GM23338 (cell line): ENCODE results near the gene TENM4. TPM values are rescaled to one million over a fixed set of nuclear protein-coding genes. Genes with fewer than 3 reads are reported as not detected.

Experiments
- ATAC-seq: fragments of 200-7000 bp; cut with Tn5 transposase; 3 replicates; pipeline ENCODE4 v1.9.1; 2020
- DNase-seq: peaks from one replicate; pipeline ENCODE4 v3.0.0-alpha.2; 2015; ENCODE audit warnings: low spot score
- H2AFZ ChIP-seq: fragments of 200-600 bp; sonication (generic); 2 replicates; pipeline ENCODE4 v1.8.0; 2016; ENCODE audit warnings: antibody characterized with exemption, mild to moderate bottlenecking, moderate library complexity
- H3F3A ChIP-seq: fragments of 200-600 bp; sonication (generic); replicated peaks from 2 replicates; pipeline ENCODE4 v1.8.0; 2017; ENCODE audit warnings: antibody characterized with exemption, mixed run types, low read depth
- H3K27ac ChIP-seq: fragments of 200-600 bp; sonication (generic); 2 replicates; pipeline ENCODE4 v1.6.1; 2016; ENCODE audit warnings: low read depth
- H3K27me3 ChIP-seq: fragments of 200-600 bp; sonication (generic); 2 replicates; pipeline ENCODE4 v1.8.0; 2016; ENCODE audit warnings: mild to moderate bottlenecking, mixed run types, moderate library complexity; ENCODE audit not compliant: insufficient read depth
- H3K36me3 ChIP-seq: fragments of 200-600 bp; sonication (generic); 2 replicates; pipeline ENCODE4 v1.8.0; 2016; ENCODE audit warnings: mild to moderate bottlenecking; ENCODE audit not compliant: insufficient read depth
- H3K4me1 ChIP-seq: fragments of 200-600 bp; sonication (generic); 2 replicates; pipeline ENCODE4 v1.8.0; 2016; ENCODE audit warnings: mild to moderate bottlenecking, moderate library complexity; ENCODE audit not compliant: insufficient read depth
- H3K4me2 ChIP-seq: fragments of 200-600 bp; sonication (generic); 2 replicates; pipeline ENCODE4 v1.7.1; 2017; ENCODE audit warnings: mixed run types
- H3K4me3 ChIP-seq: fragments of 200-600 bp; sonication (generic); 2 replicates; pipeline ENCODE4 v1.6.1; 2016; ENCODE audit warnings: mixed run types
- H3K79me2 ChIP-seq: fragments of 200-600 bp; sonication (generic); replicated peaks from 2 replicates; pipeline ENCODE4 v1.8.0; 2017; ENCODE audit warnings: mild to moderate bottlenecking; ENCODE audit not compliant: insufficient read depth
- H3K9me2 ChIP-seq: fragments of 200-600 bp; sonication (generic); 2 replicates; pipeline ENCODE4 v1.8.0; 2017; ENCODE audit not compliant: insufficient read depth
- H4K20me1 ChIP-seq: fragments of 200-600 bp; sonication (generic); replicated peaks from 2 replicates; pipeline ENCODE4 v1.8.0; 2017; ENCODE audit warnings: mild to moderate bottlenecking; ENCODE audit not compliant: insufficient read depth
- H3K27ac Mint-ChIP-seq: 2 replicates; pipeline ENCODE4 v1.8.0; 2020; ENCODE audit warnings: inconsistent platforms, mild to moderate bottlenecking, moderate library complexity, mixed read lengths
- H3K27me3 Mint-ChIP-seq: 3 replicates; pipeline ENCODE4 v1.8.0; 2022; ENCODE audit warnings: low read depth, mild to moderate bottlenecking, moderate library complexity, mixed read lengths, inconsistent platforms; ENCODE audit not compliant: insufficient read depth, poor library complexity
- H3K36me3 Mint-ChIP-seq: 3 replicates; pipeline ENCODE4 v1.8.0; 2021; ENCODE audit warnings: low read depth, mild to moderate bottlenecking, inconsistent platforms, moderate library complexity, mixed read lengths
- H3K4me1 Mint-ChIP-seq: 3 replicates; pipeline ENCODE4 v1.8.0; 2020; ENCODE audit warnings: mild to moderate bottlenecking, inconsistent platforms, mixed read lengths
- H3K4me3 Mint-ChIP-seq: 3 replicates; pipeline ENCODE4 v1.8.0; 2021; ENCODE audit warnings: moderate library complexity, mild to moderate bottlenecking, inconsistent platforms, mixed read lengths
- H3K9me3 Mint-ChIP-seq: 3 replicates; pipeline ENCODE4 v1.8.0; 2020; ENCODE audit warnings: moderate library complexity, mild to moderate bottlenecking, inconsistent platforms, mixed read lengths
- CTCF ChIP-seq, 2 experiments: fragments of 200-600 bp in 1 of 2; sonication (generic) in 1 of 2; conservative IDR thresholded peaks; 2 replicates each; pipeline versions ENCODE4 v1.5.1 to v1.6.1; 2016 to 2017; ENCODE audit warnings: antibody characterized with exemption in 2 of 2, low read depth in 2 of 2, mild to moderate bottlenecking in 2 of 2, moderate library complexity in 1 of 2
- REST ChIP-seq: IDR thresholded peaks from one replicate; pipeline ENCODE4 v1.6.1; 2018; ENCODE audit warnings: antibody characterized with exemption; ENCODE audit not compliant: unreplicated experiment
- ZNF462 ChIP-seq: fragments of 250-450 bp; sonication (Bioruptor Pico); IDR thresholded peaks from 2 replicates; pipeline ENCODE4 v1.5.0; 2020; ENCODE audit warnings: mild to moderate bottlenecking, moderate library complexity
- polyA plus RNA-seq: library from polyadenylated mRNA; unstranded; fragments of >200 nt; fragmentation: Nextera tagmentation; extraction: Ambion mirVana; gene quantifications from 2 replicates; pipeline ENCODE4 v1.2.1, GENCODE V29; 2016
- total RNA-seq: library from RNA; depleted of rRNA; stranded (reverse); fragments of >200 nt; shearing (Covaris generic); gene quantifications from 2 replicates; pipeline ENCODE4 v1.2.3, GENCODE V29; 2014

Gene TENM4
- total and polyA plus RNA-seq, 2 experiments from 2014 or later, result 7.3 TPM

- TF ChIP-seq ZNF462 (CRISPR knock-in tag), result no peak
These were observed 119.6 kb downstream of the TENM4 start (continued) for GRCh38 chr11:79321263-79321662.

GRCh38 chr11:79314906-79315689, 125.7 kb downstream of the TENM4 start:
- Histone ChIP-seq H2AFZ (no peak overlapping the region), H3K4me3 (no peak overlapping the region), H3K36me3 (no peaks in the 10 kb centered on the region), H3K27ac (no peak overlapping the region), H3K79me2 (no peaks in the 10 kb centered on the region), H4K20me1 (no peaks in the 10 kb centered on the region), H3K27me3 (no peaks in the 10 kb centered on the region), H3F3A (no peaks in the 10 kb centered on the region), H3K4me1 (no peaks in the 10 kb centered on the region), H3K4me2 (no peak overlapping the region), H3K9me2 (no peaks in the 10 kb centered on the region)
- H3K9me3 Mint-ChIP-seq, result no peaks in the 10 kb centered on the region
- H3K27ac Mint-ChIP-seq, result no peak overlapping the region
- H3K27me3 Mint-ChIP-seq, result no peaks in the 10 kb centered on the region
- peaks cover 4% of the 10 kb centered on the region; the same call in 2 of the 3 replicates for H3K4me1 Mint-ChIP-seq
- ATAC-seq (peak; percentile 99), DNase-seq (peak; percentile 82)
- H3K36me3 Mint-ChIP-seq, result no peaks in the 10 kb centered on the region
- no peak overlapping the region for H3K4me3 Mint-ChIP-seq
- no peak for TF ChIP-seq CTCF (conservative IDR thresholded peaks at IDR 0.05; ENCODE audit: low read depth in 2 of 2)
- peak; percentile 95 for TF ChIP-seq REST
